HepG2 (cell line): Measurements from ENCODE around the gene SDHD. TPM values are rescaled to one million over a fixed set of nuclear protein-coding genes. Genes with fewer than 3 reads are reported as not detected.

Source experiments
- ATAC-seq: fragments of 200-7000 bp; cut with Tn5 transposase; 3 replicates; pipeline ENCODE4 v1.9.1; 2020; ENCODE audit warnings: mild to moderate bottlenecking, moderate library complexity
- BruUV-seq: library from RNA; stranded (reverse); fragments of 400-500 nt; replicated peaks from 2 replicates; lab custom pipeline; 2021; lab: Mats Ljungman, UMichigan
- CTCF ChIA-PET: fragments of 300-600 bp; formaldehyde crosslinking; extraction: SDS; loops from one replicate; lab custom pipeline; 2021; ENCODE audit warnings: low total read pairs, inconsistent platforms, low intra/inter-chr PET ratio; lab: Yijun Ruan, JAX
- POLR2A ChIA-PET: fragments of 350-600 bp; sonication (Branson Sonifier 250); formaldehyde crosslinking; loops from one replicate; lab custom pipeline; 2020; ENCODE audit warnings: antibody characterized with exemption, inconsistent platforms; lab: Yijun Ruan, JAX
- DNase-seq: peaks from one replicate; pipeline ENCODE4 v3.0.0-alpha.2; 2015; ENCODE audit warnings: low spot score
- FAIRE-seq: peaks from 3 replicates; lab custom pipeline; 2011; peaks lifted over from hg19 to GRCh38; lab: Jason Lieb, UNC
- H2AFZ ChIP-seq: one replicate; pipeline ENCODE4 v1.6.1; 2011; ENCODE audit warnings: low read length, inconsistent platforms
- H3K27ac ChIP-seq: fragments of 300-600 bp; 3 replicates; pipeline ENCODE4 v1.8.0; 2011; ENCODE audit warnings: mixed run types, mild to moderate bottlenecking, mixed read lengths, low read length, inconsistent platforms; ENCODE audit not compliant: insufficient read depth; ENCODE audit errors: extremely low read length
- H3K27me3 ChIP-seq, 2 experiments: fragments of 200-600 bp in 1 of 2; 2 replicates in 1 of 2; 3 replicates in 1 of 2; pipeline versions ENCODE4 v1.6.0 to v1.8.0; 2011; ENCODE audit warnings: low read length in 2 of 2, mild to moderate bottlenecking in 2 of 2, moderate library complexity in 2 of 2, inconsistent platforms in 1 of 2; ENCODE audit not compliant: insufficient read depth in 2 of 2, control insufficient read depth in 1 of 2
- H3K36me3 ChIP-seq, 2 experiments: fragments of 200-600 bp in 1 of 2; replicated peaks in 1 of 2; 2 replicates in 1 of 2; 3 replicates in 1 of 2; pipeline versions ENCODE4 v1.5.1 to v1.8.0; 2011; ENCODE audit warnings: low read length in 2 of 2, inconsistent platforms in 1 of 2; ENCODE audit not compliant: insufficient read depth in 2 of 2, control insufficient read depth in 1 of 2
- H3K4me1 ChIP-seq: 2 replicates; pipeline ENCODE4 v1.5.1; 2012; ENCODE audit warnings: low read length, inconsistent platforms; ENCODE audit not compliant: insufficient read depth
- H3K4me2 ChIP-seq: 2 replicates; pipeline ENCODE4 v1.6.0; 2011; ENCODE audit warnings: low read depth, low read length, inconsistent platforms
- H3K4me3 ChIP-seq, 3 experiments: fragments of 200-600 bp in 1 of 3; sonication (generic), shearing (Covaris generic) in 1 of 3; replicated peaks in 1 of 3; 2 replicates each; pipeline ENCODE4 v1.5.1; 2011 to 2016; ENCODE audit warnings: low read length in 3 of 3, inconsistent platforms in 2 of 3, low read depth in 2 of 3, mild to moderate bottlenecking in 2 of 3, control low read depth in 1 of 3, mixed read lengths in 1 of 3; ENCODE audit not compliant: insufficient read depth in 1 of 3
- H3K79me2 ChIP-seq: one replicate; pipeline ENCODE4 v1.6.1; 2011; ENCODE audit warnings: low read length, inconsistent platforms; ENCODE audit not compliant: insufficient read depth
- H3K9ac ChIP-seq: 2 replicates; pipeline ENCODE4 v1.6.0; 2011; ENCODE audit warnings: mild to moderate bottlenecking, low read depth, low read length, inconsistent platforms; ENCODE audit not compliant: insufficient read depth
- H3K9me3 ChIP-seq: 2 replicates; pipeline ENCODE4 v1.5.1; 2012; ENCODE audit warnings: mild to moderate bottlenecking, low read length
- H4K20me1 ChIP-seq: 2 replicates; pipeline ENCODE4 v1.6.0; 2011; ENCODE audit warnings: inconsistent platforms, mild to moderate bottlenecking, low read length, moderate library complexity; ENCODE audit not compliant: insufficient read depth
- CHD2 ChIP-seq: IDR thresholded peaks from 2 replicates; pipeline ENCODE4 v1.6.1; 2011; ENCODE audit warnings: low read depth, low read length, improper control_type of control experiment
- E2F2 ChIP-seq: sonication (generic); formaldehyde crosslinking; IDR thresholded peaks from 2 replicates; pipeline ENCODE4 v1.4.0; 2020; ENCODE audit warnings: missing genetic modification reagents, borderline replicate concordance
- HNF4A ChIP-seq: sonication (generic); formaldehyde crosslinking; IDR thresholded peaks from 2 replicates; pipeline ENCODE4 v1.4.0; 2020; ENCODE audit warnings: missing genetic modification reagents
- JARID2 ChIP-seq: sonication (generic); formaldehyde crosslinking; IDR thresholded peaks from 2 replicates; pipeline ENCODE4 v1.8.1; 2023; ENCODE audit warnings: missing genetic modification reagents, inconsistent platforms; ENCODE audit not compliant: insufficient replicate concordance
- MYPOP ChIP-seq: sonication (generic); formaldehyde crosslinking; IDR thresholded peaks from 2 replicates; pipeline ENCODE4 v1.8.1; 2023; ENCODE audit warnings: mild to moderate bottlenecking, moderate library complexity, missing genetic modification reagents
- RFXAP ChIP-seq: sonication (generic); formaldehyde crosslinking; IDR thresholded peaks from 2 replicates; pipeline ENCODE4 v1.4.0; 2020; ENCODE audit warnings: missing genetic modification reagents, borderline replicate concordance
- SAP130 ChIP-seq: IDR thresholded peaks from 2 replicates; pipeline ENCODE4 v1.6.1; 2016; ENCODE audit warnings: low read depth
- ZFP62 ChIP-seq: sonication (generic); formaldehyde crosslinking; IDR thresholded peaks from 2 replicates; pipeline ENCODE4 v1.4.0; 2020; ENCODE audit warnings: missing genetic modification reagents
- ZNF18 ChIP-seq: sonication (generic); formaldehyde crosslinking; IDR thresholded peaks from 2 replicates; pipeline ENCODE4 v1.8.0; 2022; ENCODE audit warnings: mild to moderate bottlenecking, missing genetic modification reagents; ENCODE audit not compliant: insufficient replicate concordance
- ZNF251 ChIP-seq: sonication (generic); formaldehyde crosslinking; IDR thresholded peaks from 2 replicates; pipeline ENCODE4 v1.9.0; 2021; ENCODE audit warnings: mild to moderate bottlenecking, missing genetic modification reagents
- ZNF547 ChIP-seq: sonication (generic); formaldehyde crosslinking; IDR thresholded peaks from 2 replicates; pipeline ENCODE4 v1.5.1; 2020; ENCODE audit warnings: mild to moderate bottlenecking, missing genetic modification reagents
- ZNF576 ChIP-seq: sonication (generic); formaldehyde crosslinking; IDR thresholded peaks from 2 replicates; pipeline ENCODE4 v1.4.0; 2020; ENCODE audit warnings: mild to moderate bottlenecking, missing genetic modification reagents
- ZNF619 ChIP-seq: sonication (generic); formaldehyde crosslinking; IDR thresholded peaks from 2 replicates; pipeline ENCODE4 v1.4.0; 2020; ENCODE audit warnings: mild to moderate bottlenecking, missing genetic modification reagents
- WGBS: methylation state at CpG from one replicate; pipeline ENCODE4 v1.1.6; 2017; ENCODE audit warnings: low lambda C conversion rate; 5-methylcytosine and 5-hydroxymethylcytosine counted together
- in situ Hi-C: cut with HindIII; loops from 2 replicates; pipeline ENCODE4 v1.10.0; 2017; ENCODE audit warnings: low pct_unique_long_range_greater_than_20kb; ENCODE audit not compliant: extremely low pct_ligation_motif_present
- intact Hi-C: fragments of 100-400 bp; cut with micrococcal nuclease; formaldehyde crosslinking; loops from one replicate; pipeline ENCODE4 v1.10.0; 2022; ENCODE audit not compliant: unreplicated experiment
- polyA plus RNA-seq, 8 experiments: library from polyadenylated mRNA; depleted of rRNA in 3 of 8; stranded (reverse) in 7 of 8; unstranded in 1 of 8; fragments of >200 nt; fragmentation: Illumina TruSeq in 4 of 8; extraction: Trizol in 4 of 8; gene quantifications; 2 replicates each; pipeline versions ENCODE4 v1.2.1 to v1.2.3, GENCODE V29; 2011 to 2016; ENCODE audit warnings: low read depth in 4 of 8, missing spikeins in 1 of 8, mixed read lengths in 1 of 8; ENCODE audit not compliant: insufficient read depth in 1 of 8
- total RNA-seq, 5 experiments: library from RNA; depleted of rRNA; stranded (reverse); fragments of >200 nt; fragmentation: Illumina TruSeq; extraction: Trizol; gene quantifications; 2 replicates each; pipeline ENCODE4 v1.2.3, GENCODE V29; 2016; ENCODE audit warnings: low read depth in 1 of 5

Gene SDHD
- total and polyA plus RNA-seq, 2 of the 13 experiments (the other 11 are each of a cell fraction or from before 2014, with no cell fraction given): 117 to 123 TPM

GRCh38 chr11:112118176-112118575 lies 31.5 kb downstream of the SDHD start:
- 86% methylated on average over 2 of the region's 2 CpGs for WGBS
- no peak overlapping the region for H3K4me2 ChIP-seq
- ATAC-seq (no peak), DNase-seq (no peak), FAIRE-seq (no peak)
- H3K27me3 ChIP-seq: no peaks in the 10 kb centered on the region
- TF ChIP-seq ZNF251: no peak
- no peak for TF ChIP-seq CHD2
- TF ChIP-seq E2F2 (CRISPR knock-in tag): no peak
- no peak for TF ChIP-seq HNF4A (CRISPR knock-in tag)
- TF ChIP-seq RFXAP (CRISPR knock-in tag): no peak
- TF ChIP-seq ZNF547 (CRISPR knock-in tag): no peak
- no peak for TF ChIP-seq ZNF619 (CRISPR knock-in tag)
- TF ChIP-seq ZFP62 (CRISPR knock-in tag): no peak
- no peak for TF ChIP-seq ZNF576
- TF ChIP-seq JARID2: no peak
- no peak for TF ChIP-seq ZNF18
- no peak for TF ChIP-seq MYPOP (CRISPR knock-in tag)
- no peak for TF ChIP-seq SAP130 (CRISPR knock-in tag)
- POLR2A ChIA-PET: no interaction called here
- H4K20me1 ChIP-seq: no peaks in the 10 kb centered on the region
- no peak overlapping the region for H3K4me3 ChIP-seq
- in situ Hi-C loops (loop anchor here (10.0 kb wide), 1 partner anchor 167 kb away; no protein-coding TSS in a partner anchor), intact Hi-C loops (no loop called here)
- H3K9ac ChIP-seq: no peak overlapping the region
- H3K27ac ChIP-seq: no peak overlapping the region
- CTCF ChIA-PET: no interaction called here
- H3K9me3 ChIP-seq: no peaks in the 10 kb centered on the region
- peaks cover 5% of the 10 kb centered on the region; the same call in 1 of the 2 replicates for H3K4me1 ChIP-seq
- H3K79me2 ChIP-seq: no peaks in the 10 kb centered on the region
- no peaks in the 10 kb centered on the region for H3K36me3 ChIP-seq
- H2AFZ ChIP-seq: no peak overlapping the region
- no TSS peak for BruUV-seq
